ENCODE data around the gene VAMP5. TPM values are rescaled to one million over a fixed set of nuclear protein-coding genes. Genes with fewer than 3 reads are reported as not detected.

The VAMP5 gene
- total RNA-seq, 4 donors from 2014 or later = 39.6 to 91.6 (median 55.6) TPM

GRCh38 chr2:85593023-85593422, 8.8 kb downstream of the VAMP5 start:
- Histone ChIP-seq H3K36me3 (peaks cover 0 to 13% (median 4%) of the 10 kb centered on the region in 3 donors), H3K4me3 (no peak overlapping the region), H3K4me1 (peaks cover 0 to 80% (median 58%) of the 10 kb centered on the region in 4 donors), H3K27ac (no peak overlapping the region), H3K9me3 (no peaks in the 10 kb centered on the region), H3K27me3 (no peaks in the 10 kb centered on the region)
- no peak for DNase-seq (ENCODE audit: low spot score in 2 of 2)
- no peak for TF ChIP-seq EP300 (IDR thresholded peaks at IDR 0.05)
- TF ChIP-seq POLR2A (IDR thresholded peaks at IDR 0.05) = no peak
- TF ChIP-seq, protein P1, sequence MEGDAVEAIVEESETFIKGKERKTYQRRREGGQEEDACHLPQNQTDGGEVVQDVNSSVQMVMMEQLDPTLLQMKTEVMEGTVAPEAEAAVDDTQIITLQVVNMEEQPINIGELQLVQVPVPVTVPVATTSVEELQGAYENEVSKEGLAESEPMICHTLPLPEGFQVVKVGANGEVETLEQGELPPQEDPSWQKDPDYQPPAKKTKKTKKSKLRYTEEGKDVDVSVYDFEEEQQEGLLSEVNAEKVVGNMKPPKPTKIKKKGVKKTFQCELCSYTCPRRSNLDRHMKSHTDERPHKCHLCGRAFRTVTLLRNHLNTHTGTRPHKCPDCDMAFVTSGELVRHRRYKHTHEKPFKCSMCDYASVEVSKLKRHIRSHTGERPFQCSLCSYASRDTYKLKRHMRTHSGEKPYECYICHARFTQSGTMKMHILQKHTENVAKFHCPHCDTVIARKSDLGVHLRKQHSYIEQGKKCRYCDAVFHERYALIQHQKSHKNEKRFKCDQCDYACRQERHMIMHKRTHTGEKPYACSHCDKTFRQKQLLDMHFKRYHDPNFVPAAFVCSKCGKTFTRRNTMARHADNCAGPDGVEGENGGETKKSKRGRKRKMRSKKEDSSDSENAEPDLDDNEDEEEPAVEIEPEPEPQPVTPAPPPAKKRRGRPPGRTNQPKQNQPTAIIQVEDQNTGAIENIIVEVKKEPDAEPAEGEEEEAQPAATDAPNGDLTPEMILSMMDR (IDR thresholded peaks at IDR 0.05) = no peak
- WGBS, 2 donors = 58 to 63% methylated on average over 3 of the region's 3 CpGs

GRCh38 chr2:85594715-85595300, 10.6 kb downstream of the VAMP5 start:
- 15 to 17% methylated on average over 11 to 13 of the region's 13 CpGs for WGBS, 2 donors
- TF ChIP-seq POLR2A (IDR thresholded peaks at IDR 0.05) = no peak
- no peak for TF ChIP-seq EP300 (IDR thresholded peaks at IDR 0.05)
- TF ChIP-seq, protein P1 (IDR thresholded peaks at IDR 0.05) = no peak
- Histone ChIP-seq H3K4me3 (peak overlapping the region; percentile 73 to 90 (median 82)), H3K36me3 (peaks cover 0 to 31% (median 4%) of the 10 kb centered on the region in 3 donors), H3K27ac (peak overlapping the region; percentile 86 to 95 (median 92)), H3K4me1 (peaks cover 0 to 67% (median 44%) of the 10 kb centered on the region in 4 donors), H3K27me3 (no peaks in the 10 kb centered on the region), H3K9me3 (no peaks in the 10 kb centered on the region)
- no peak for DNase-seq (ENCODE audit: low spot score in 2 of 2)

DNA sequence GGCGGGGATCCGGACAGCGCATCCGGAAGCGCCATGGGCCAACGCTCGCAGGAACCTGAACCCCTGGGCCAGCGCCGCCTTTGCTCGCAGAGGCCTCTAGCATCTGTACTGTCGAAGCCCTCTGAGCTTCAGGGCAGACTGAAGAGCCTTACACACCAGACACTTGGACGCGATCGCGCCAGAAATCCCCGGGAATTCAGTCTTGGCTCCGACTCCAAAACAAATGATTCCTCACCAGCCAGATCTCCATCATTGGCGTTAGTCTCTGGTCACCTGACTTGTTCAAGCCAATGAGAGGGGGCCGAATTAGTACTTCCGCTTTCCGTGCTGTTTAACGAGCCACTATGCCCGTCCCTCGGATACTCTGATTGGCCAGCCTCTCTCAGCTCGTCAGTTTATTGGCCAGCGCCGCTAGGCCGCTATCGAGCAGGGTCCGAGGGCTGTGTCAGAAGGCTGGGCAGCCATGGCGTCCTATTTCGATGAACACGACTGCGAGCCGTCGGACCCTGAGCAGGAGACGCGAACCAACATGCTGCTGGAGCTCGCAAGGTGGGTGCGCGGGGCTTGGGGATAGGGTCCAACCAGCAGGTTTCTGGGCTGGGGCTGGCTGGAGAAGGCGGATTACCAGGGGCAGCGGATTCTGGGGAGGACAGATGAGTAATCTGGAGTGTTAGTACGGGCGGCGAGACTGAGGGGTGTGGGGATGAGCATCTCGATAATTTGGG, 11.2 kb downstream of the VAMP5 start, which contains the start of gene RNF181:
TSS of gene RNF181 (plus strand) at position 445 of the 725 bp plus-strand sequence. CDS start at position 464, 19 bp downstream.
- WGBS, 2 donors = 0% methylated on average over 41 to 45 of the region's 47 CpGs

GRCh38 chr2:85596026-85596333, 11.7 kb downstream of the VAMP5 start:
- H3K36me3 ChIP-seq = peaks cover 0 to 42% (median 4%) of the 10 kb centered on the region in 3 donors
- H3K27me3 ChIP-seq = no peaks in the 10 kb centered on the region
- no peaks in the 10 kb centered on the region for H3K9me3 ChIP-seq
- no peak for TF ChIP-seq POLR2A (IDR thresholded peaks at IDR 0.05)
- TF ChIP-seq EP300 (IDR thresholded peaks at IDR 0.05) = no peak
- TF ChIP-seq, protein P1 (IDR thresholded peaks at IDR 0.05) = no peak
- H3K4me1 ChIP-seq = peaks cover 0 to 67% (median 32%) of the 10 kb centered on the region in 4 donors
- H3K27ac ChIP-seq = peak overlapping the region; percentile 86 to 95 (median 92)
- DNase-seq (ENCODE audit: low spot score in 2 of 2) = no peak
- WGBS, 2 donors = 2 to 4% methylated on average over 10 of the region's 10 CpGs
- peak overlapping the region; percentile 73 to 90 (median 82) for H3K4me3 ChIP-seq

More for the DNA sequence above, 11.2 kb downstream of the VAMP5 start, which contains the start of gene RNF181:
- no peaks in the 10 kb centered on the region for H3K9me3 ChIP-seq
- TF ChIP-seq POLR2A (IDR thresholded peaks at IDR 0.05) (peak; percentile 82 to 93), EP300 (IDR thresholded peaks at IDR 0.05) (peak; percentile 40 to 94)
- TF ChIP-seq, protein P1 (IDR thresholded peaks at IDR 0.05) = peak in 1 of 5 experiments; percentile 27
- peaks cover 0 to 67% (median 37%) of the 10 kb centered on the region in 4 donors for H3K4me1 ChIP-seq
- no peaks in the 10 kb centered on the region for H3K27me3 ChIP-seq
- peak within 1 kb of the TSS; percentile 73 to 90 (median 82) for H3K4me3 ChIP-seq
- peak within 1 kb of the TSS; percentile 86 to 95 (median 92) for H3K27ac ChIP-seq
- peaks cover 0 to 37% (median 4%) of the 10 kb centered on the region in 3 donors for H3K36me3 ChIP-seq
- DNase-seq (ENCODE audit: low spot score in 2 of 2) = peak; percentile 90 to 97
